ENCODE measurements around the gene ZNF473. TPM values are rescaled to one million over a fixed set of nuclear protein-coding genes. Genes with fewer than 3 reads are reported as not detected.
A peak's percentile ranks its signal among the peaks of the same experiment; 100 is the strongest.

Gene ZNF473
- total RNA-seq, 2 experiments from 2014 or later, result 16.9 to 23.1 TPM

- Histone ChIP-seq H2AFZ (ENCODE audit: low read length) (no peak overlapping the region), H3K9me3 (ENCODE audit: low read length) (no peaks in the 10 kb centered on the region), H4K20me1 (ENCODE audit: insufficient read depth, low read length) (no peaks in the 10 kb centered on the region), H3K4me3 (ENCODE audit: low read depth, low read length, poor library complexity, severe bottlenecking) (no peak overlapping the region), H3K4me2 (ENCODE audit: low read length) (no peak overlapping the region), H3K79me2 (ENCODE audit: insufficient read depth, low read depth, low read length) (no peaks in the 10 kb centered on the region), H3K9me2 (ENCODE audit: insufficient read depth, low read length) (no peaks in the 10 kb centered on the region), H3K36me3 (ENCODE audit: insufficient read depth, low read length) (peaks cover 5% of the 10 kb centered on the region; the same call in 1 of the 2 replicates), H3K27ac (ENCODE audit: low read depth, low read length, poor library complexity, severe bottlenecking) (no peak overlapping the region), H3K4me1 (ENCODE audit: insufficient read depth, low read length, poor library complexity, severe bottlenecking) (no peaks in the 10 kb centered on the region)
- TF ChIP-seq CTCF (conservative IDR thresholded peaks at IDR 0.05; ENCODE audit: low read length) (no peak), EZH2phosphoT487 (IDR thresholded peaks at IDR 0.05; ENCODE audit: borderline replicate concordance, low read depth, low read length) (no peak)
- DNase-seq (ENCODE audit: low spot score), result peak; percentile 90
- intact Hi-C loops (cut with micrococcal nuclease; ENCODE audit: unreplicated experiment), result no loop called here
- CTCF ChIA-PET (ENCODE audit: unreplicated experiment), result no interaction called here
- POLR2A ChIA-PET, result no interaction called here
- BruUV-seq (replicated peaks), result no TSS peak
These were observed 38.6 kb upstream of the ZNF473 start for GRCh38 chr19:49987159-49987698.

DNA sequence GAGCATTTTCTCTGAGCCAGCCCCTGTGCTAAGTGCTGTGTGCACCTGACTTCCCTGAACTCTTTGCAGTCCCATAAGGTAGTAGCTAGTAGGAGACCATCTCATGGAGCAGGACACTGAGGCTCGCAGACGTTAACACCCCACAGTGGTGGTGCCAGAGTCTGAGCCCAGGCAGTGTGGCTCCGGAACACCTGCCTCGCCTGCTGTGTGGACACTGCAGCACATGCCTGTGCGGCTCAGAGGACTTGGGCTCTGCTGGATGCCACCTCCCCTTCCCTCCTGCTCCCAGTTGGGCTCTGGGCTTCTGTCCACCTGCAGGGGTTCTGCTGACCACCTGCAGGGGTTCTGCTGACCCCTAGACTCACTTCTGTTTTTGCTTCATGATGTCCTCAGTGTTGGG lies 37.8 kb upstream of the ZNF473 start:
- no peak overlapping the region for H3K4me2 ChIP-seq (ENCODE audit: low read length)
- H3K27ac ChIP-seq (ENCODE audit: low read depth, low read length, poor library complexity, severe bottlenecking), result no peak overlapping the region
- H3K4me1 ChIP-seq (ENCODE audit: insufficient read depth, low read length, poor library complexity, severe bottlenecking), result no peaks in the 10 kb centered on the region
- no peak for DNase-seq (ENCODE audit: low spot score)
- intact Hi-C loops (cut with micrococcal nuclease; ENCODE audit: unreplicated experiment), result no loop called here
- no peaks in the 10 kb centered on the region for H3K9me3 ChIP-seq (ENCODE audit: low read length)
- H3K79me2 ChIP-seq (ENCODE audit: insufficient read depth, low read depth, low read length), result no peaks in the 10 kb centered on the region
- H2AFZ ChIP-seq (ENCODE audit: low read length), result no peak overlapping the region
- POLR2A ChIA-PET, result no interaction called here
- H3K9me2 ChIP-seq (ENCODE audit: insufficient read depth, low read length), result no peaks in the 10 kb centered on the region
- BruUV-seq (replicated peaks), result no TSS peak
- peaks cover 8% of the 10 kb centered on the region; the same call in 1 of the 2 replicates for H3K36me3 ChIP-seq (ENCODE audit: insufficient read depth, low read length)
- H4K20me1 ChIP-seq (ENCODE audit: insufficient read depth, low read length), result no peaks in the 10 kb centered on the region
- TF ChIP-seq CTCF (conservative IDR thresholded peaks at IDR 0.05; ENCODE audit: low read length) (no peak), EZH2phosphoT487 (IDR thresholded peaks at IDR 0.05; ENCODE audit: borderline replicate concordance, low read depth, low read length) (no peak)
- CTCF ChIA-PET (ENCODE audit: unreplicated experiment), result no interaction called here
- H3K4me3 ChIP-seq (ENCODE audit: low read depth, low read length, poor library complexity, severe bottlenecking), result no peak overlapping the region

GRCh38 chr19:49988433-49988832 lies 37.4 kb upstream of the ZNF473 start:
- ChIA-PET CTCF (ENCODE audit: unreplicated experiment) (no interaction called here), POLR2A (no interaction called here)
- Histone ChIP-seq H3K27ac (ENCODE audit: low read depth, low read length, poor library complexity, severe bottlenecking) (no peak overlapping the region), H3K4me2 (ENCODE audit: low read length) (no peak overlapping the region), H3K4me3 (ENCODE audit: low read depth, low read length, poor library complexity, severe bottlenecking) (no peak overlapping the region), H3K79me2 (ENCODE audit: insufficient read depth, low read depth, low read length) (no peaks in the 10 kb centered on the region), H2AFZ (ENCODE audit: low read length) (no peak overlapping the region), H3K4me1 (ENCODE audit: insufficient read depth, low read length, poor library complexity, severe bottlenecking) (no peaks in the 10 kb centered on the region), H3K36me3 (ENCODE audit: insufficient read depth, low read length) (peaks cover 8% of the 10 kb centered on the region; the same call in 1 of the 2 replicates), H3K9me2 (ENCODE audit: insufficient read depth, low read length) (no peaks in the 10 kb centered on the region), H3K9me3 (ENCODE audit: low read length) (no peaks in the 10 kb centered on the region), H4K20me1 (ENCODE audit: insufficient read depth, low read length) (no peaks in the 10 kb centered on the region)
- no peak for DNase-seq (ENCODE audit: low spot score)
- TF ChIP-seq CTCF (conservative IDR thresholded peaks at IDR 0.05; ENCODE audit: low read length), result no peak
- intact Hi-C loops (cut with micrococcal nuclease; ENCODE audit: unreplicated experiment), result no loop called here
- BruUV-seq (replicated peaks), result no TSS peak
